H1 (cell line): Measurements from ENCODE around the gene DTWD1.
"Not testable (repeated sequence)": the region's sequence is repeated elsewhere in the genome, so short reads cannot be mapped to it uniquely, and the experiment has no call there.

Source experiments
- ATF2 ChIP-seq: IDR thresholded peaks from 2 replicates; pipeline ENCODE4 v1.6.1; 2012; ENCODE audit warnings: low read length, inconsistent platforms
- CREB1 ChIP-seq: IDR thresholded peaks from 2 replicates; pipeline ENCODE4 v1.6.1; 2012; ENCODE audit warnings: inconsistent platforms
- CTCF ChIP-seq, 3 experiments: IDR thresholded peaks; 1 replicate in 2 of 3; 2 replicates in 1 of 3; pipeline versions ENCODE4 v1.5.1 to v1.6.1; 2011; ENCODE audit warnings: low read length in 3 of 3, mild to moderate bottlenecking in 3 of 3, inconsistent platforms in 2 of 3, low read depth in 1 of 3, moderate library complexity in 1 of 3; ENCODE audit not compliant: insufficient read depth in 1 of 3; ENCODE audit errors: control extremely low read depth in 1 of 3
- EZH2 ChIP-seq: fragments of 200-600 bp; sonication (generic); IDR thresholded peaks from 2 replicates; pipeline ENCODE4 v1.7.1; 2012; ENCODE audit warnings: low read depth, mild to moderate bottlenecking, moderate library complexity, low read length, inconsistent platforms; ENCODE audit not compliant: severe bottlenecking
- HDAC2 ChIP-seq, 2 experiments: fragments of 300-600 bp in 1 of 2; sonication (generic) in 1 of 2; IDR thresholded peaks; 2 replicates each; pipeline ENCODE4 v1.6.1; 2011 to 2012; ENCODE audit warnings: low read depth in 2 of 2, low read length in 2 of 2, mild to moderate bottlenecking in 2 of 2, moderate library complexity in 2 of 2, borderline replicate concordance in 1 of 2, inconsistent platforms in 1 of 2
- HDAC6 ChIP-seq: IDR thresholded peaks from one replicate; pipeline ENCODE4 v1.7.1; 2012; ENCODE audit warnings: low read depth, mild to moderate bottlenecking, inconsistent platforms, low read length, moderate library complexity
- KDM4A ChIP-seq: IDR thresholded peaks from one replicate; pipeline ENCODE4 v1.7.1; 2012; ENCODE audit warnings: low read depth, mild to moderate bottlenecking, moderate library complexity, low read length, inconsistent platforms; ENCODE audit not compliant: severe bottlenecking
- MAX ChIP-seq: IDR thresholded peaks from 2 replicates; pipeline ENCODE4 v1.6.1; 2012; ENCODE audit warnings: inconsistent platforms
- POLR2A ChIP-seq, 2 experiments: IDR thresholded peaks; 1 replicate in 1 of 2; 2 replicates in 1 of 2; pipeline ENCODE4 v1.6.1; 2011; ENCODE audit warnings: low read depth in 2 of 2, low read length in 2 of 2, mild to moderate bottlenecking in 2 of 2; ENCODE audit errors: control extremely low read depth in 1 of 2
- POLR2AphosphoS5 ChIP-seq: IDR thresholded peaks from 2 replicates; pipeline ENCODE4 v1.6.1; 2011; ENCODE audit warnings: low read depth, low read length
- RAD21 ChIP-seq, 2 experiments: IDR thresholded peaks in 1 of 2; conservative IDR thresholded peaks in 1 of 2; 2 replicates each; pipeline ENCODE4 v1.6.1; 2011; ENCODE audit warnings: low read depth in 2 of 2, low read length in 2 of 2, improper control_type of control experiment in 1 of 2, inconsistent platforms in 1 of 2, mild to moderate bottlenecking in 1 of 2, moderate library complexity in 1 of 2
- SIN3A ChIP-seq, 2 experiments: IDR thresholded peaks in 1 of 2; conservative IDR thresholded peaks in 1 of 2; 2 replicates each; pipeline ENCODE4 v1.6.1; 2011 to 2012; ENCODE audit warnings: low read length in 2 of 2, improper control_type of control experiment in 1 of 2, low read depth in 1 of 2, mild to moderate bottlenecking in 1 of 2
- ZNF274 ChIP-seq: IDR thresholded peaks from 2 replicates; pipeline ENCODE4 v1.7.0; 2012; ENCODE audit warnings: low read length, borderline replicate concordance; ENCODE audit errors: extremely low read depth

GRCh38 chr15:49592829-49593316 is 28.0 kb upstream of the DTWD1 start:
- TF ChIP-seq POLR2AphosphoS5; POLR2A (IDR thresholded peaks at IDR 0.05; ENCODE audit: control extremely low read depth in 1 of 2, low read depth in 2 of 2, low read length in 2 of 2); CTCF (IDR thresholded peaks at IDR 0.05; ENCODE audit: control extremely low read depth in 1 of 3, insufficient read depth in 1 of 3, low read depth in 1 of 3, low read length in 3 of 3); KDM4A; MAX; HDAC6; SIN3A (conservative IDR thresholded peaks at IDR 0.05 in 1 of 2, IDR thresholded peaks at IDR 0.05 in 1 of 2; ENCODE audit: low read depth in 1 of 2, low read length in 2 of 2); EZH2; ATF2; CREB1; RAD21 (IDR thresholded peaks at IDR 0.05 in 1 of 2, conservative IDR thresholded peaks at IDR 0.05 in 1 of 2; ENCODE audit: low read depth in 2 of 2, low read length in 2 of 2); ZNF274; HDAC2 (IDR thresholded peaks at IDR 0.05; ENCODE audit: borderline replicate concordance in 1 of 2, low read depth in 2 of 2, low read length in 2 of 2): not testable (repeated sequence)
